ENCODE results near the gene SLC22A23.

SLC22A23 gene

GRCh38 chr6:3407840-3408239 is 49.0 kb downstream of the SLC22A23 start:
- no peak for DNase-seq (ENCODE audit: insufficient read length, low spot score)
- FAIRE-seq, result no peak

GRCh38 chr6:3406891-3407809 is 49.7 kb downstream of the SLC22A23 start:
- TF ChIP-seq CTCF (IDR thresholded peaks at IDR 0.05; ENCODE audit: insufficient read depth, missing control alignments), result no peak
- no peak for DNase-seq (ENCODE audit: insufficient read length, low spot score)

More at GRCh38 chr6:3407840-3408239, 49.0 kb downstream of the SLC22A23 start:
- TF ChIP-seq CTCF (IDR thresholded peaks at IDR 0.05; ENCODE audit: insufficient read depth, missing control alignments), result no peak

GRCh38 chr6:3406362-3406821 is 50.5 kb downstream of the SLC22A23 start:
- no peak for DNase-seq (ENCODE audit: insufficient read length, low spot score)
- no peak for FAIRE-seq
- no peak for TF ChIP-seq CTCF (IDR thresholded peaks at IDR 0.05; ENCODE audit: insufficient read depth, missing control alignments)

More at GRCh38 chr6:3406891-3407809, 49.7 kb downstream of the SLC22A23 start:
- FAIRE-seq, result no peak

- no peak for DNase-seq (ENCODE audit: insufficient read length, low spot score)
- FAIRE-seq, result no peak
- no peak for TF ChIP-seq CTCF (IDR thresholded peaks at IDR 0.05; ENCODE audit: insufficient read depth, missing control alignments)
These were observed 51.2 kb downstream of the SLC22A23 start for GRCh38 chr6:3405679-3406078.

- DNase-seq (ENCODE audit: insufficient read length, low spot score) (no peak), FAIRE-seq (no peak)
- TF ChIP-seq CTCF (IDR thresholded peaks at IDR 0.05; ENCODE audit: insufficient read depth, missing control alignments), result no peak
These were observed 51.7 kb downstream of the SLC22A23 start for GRCh38 chr6:3405182-3405518.

- no peak for FAIRE-seq
- no peak for DNase-seq (ENCODE audit: insufficient read length, low spot score)
- TF ChIP-seq CTCF (IDR thresholded peaks at IDR 0.05; ENCODE audit: insufficient read depth, missing control alignments), result no peak
These were observed 53.3 kb downstream of the SLC22A23 start for GRCh38 chr6:3403238-3404173.

All from D721Med (cell line).